ENCODE measurements around the gene MAMDC2.
A peak's percentile ranks its signal among the peaks of the same experiment; 100 is the strongest.

The MAMDC2 gene, protein sequence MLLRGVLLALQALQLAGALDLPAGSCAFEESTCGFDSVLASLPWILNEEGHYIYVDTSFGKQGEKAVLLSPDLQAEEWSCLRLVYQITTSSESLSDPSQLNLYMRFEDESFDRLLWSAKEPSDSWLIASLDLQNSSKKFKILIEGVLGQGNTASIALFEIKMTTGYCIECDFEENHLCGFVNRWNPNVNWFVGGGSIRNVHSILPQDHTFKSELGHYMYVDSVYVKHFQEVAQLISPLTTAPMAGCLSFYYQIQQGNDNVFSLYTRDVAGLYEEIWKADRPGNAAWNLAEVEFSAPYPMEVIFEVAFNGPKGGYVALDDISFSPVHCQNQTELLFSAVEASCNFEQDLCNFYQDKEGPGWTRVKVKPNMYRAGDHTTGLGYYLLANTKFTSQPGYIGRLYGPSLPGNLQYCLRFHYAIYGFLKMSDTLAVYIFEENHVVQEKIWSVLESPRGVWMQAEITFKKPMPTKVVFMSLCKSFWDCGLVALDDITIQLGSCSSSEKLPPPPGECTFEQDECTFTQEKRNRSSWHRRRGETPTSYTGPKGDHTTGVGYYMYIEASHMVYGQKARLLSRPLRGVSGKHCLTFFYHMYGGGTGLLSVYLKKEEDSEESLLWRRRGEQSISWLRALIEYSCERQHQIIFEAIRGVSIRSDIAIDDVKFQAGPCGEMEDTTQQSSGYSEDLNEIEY

DNA sequence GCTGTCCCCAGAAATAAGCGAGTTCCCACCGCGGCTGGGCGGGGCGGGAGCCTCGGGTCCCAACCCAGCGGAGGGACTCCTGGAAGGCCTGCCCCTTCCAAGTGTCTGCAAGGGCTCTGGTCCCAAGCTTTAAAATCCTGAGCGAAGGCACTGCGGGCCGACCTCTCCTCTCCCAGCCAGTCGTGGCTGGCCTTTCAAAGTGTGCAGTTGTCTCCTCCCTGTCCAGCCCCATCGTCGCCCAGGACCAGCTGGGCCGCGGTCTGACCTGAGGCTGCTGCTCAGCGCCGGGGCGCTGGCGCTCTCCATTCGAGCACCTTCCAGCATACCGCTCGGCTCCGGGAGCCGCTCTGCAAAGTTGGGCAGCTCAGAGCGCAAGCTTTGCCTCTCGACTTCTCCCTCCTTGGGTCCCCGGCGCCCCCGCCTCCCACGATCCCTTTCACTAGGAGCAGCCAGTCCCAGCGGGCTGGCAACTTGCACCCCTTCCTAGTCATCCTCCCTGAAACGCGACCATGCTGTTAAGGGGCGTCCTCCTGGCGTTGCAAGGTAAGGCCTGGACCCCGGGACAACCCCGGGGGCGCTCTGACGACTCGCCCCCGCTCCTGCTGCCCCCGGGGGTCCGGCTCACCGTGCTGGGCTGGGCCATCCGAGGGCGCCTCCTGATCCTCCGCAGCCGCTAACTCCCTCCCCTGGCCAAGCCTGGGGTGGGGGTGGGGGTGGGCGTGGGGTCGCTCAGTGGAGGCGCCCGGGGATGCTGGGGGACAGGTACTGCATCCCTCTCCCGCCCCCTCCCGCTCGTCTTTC is at the start of gene MAMDC2:
MAMDC2 (plus strand) TSS at position 160 of the 801 bp plus-strand sequence; CDS start at position 510, 350 bp downstream.
- no peaks in the 10 kb centered on the region for H3K36me3 ChIP-seq (ENCODE audit: insufficient read depth, low read length)
- TF ChIP-seq POLR2AphosphoS5 (IDR thresholded peaks at IDR 0.05; ENCODE audit: borderline replicate concordance, low read depth, low read length), result no peak
- peak; percentile 37 for TF ChIP-seq EZH2 (IDR thresholded peaks at IDR 0.05)
- no peak for DNase-seq (ENCODE audit: low read depth, low spot score)
- no peak within 1 kb of the TSS for H3K9ac ChIP-seq (ENCODE audit: insufficient read length)
- H3K27ac ChIP-seq, result no peak within 1 kb of the TSS
- no peaks in the 10 kb centered on the region for H3K9me3 ChIP-seq (ENCODE audit: low read depth, low read length)
- H3K4me3 ChIP-seq, result no peak within 1 kb of the TSS

DNA sequence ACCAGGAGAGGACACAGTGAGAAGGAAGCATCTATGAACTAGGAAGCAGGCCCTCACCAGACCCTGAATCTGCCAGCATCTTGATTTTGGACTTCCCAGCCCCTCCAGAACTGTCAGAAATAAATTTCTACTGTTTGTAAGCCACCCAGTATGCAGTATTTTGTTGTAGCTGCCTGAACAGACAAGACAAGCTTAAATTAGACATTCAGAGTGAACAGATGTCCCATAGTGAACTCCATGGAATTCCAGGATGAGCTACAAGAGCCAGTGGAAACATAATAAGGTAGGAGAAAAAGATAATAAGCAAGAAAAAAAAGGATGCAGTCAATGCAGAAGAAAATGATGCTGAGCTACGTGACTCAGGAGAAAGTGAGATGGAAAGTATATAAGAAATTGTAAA is 47.8 kb upstream of the MAMDC2 start:
- Histone ChIP-seq H3K36me3 (ENCODE audit: insufficient read depth, low read length) (no peaks in the 10 kb centered on the region), H3K9ac (ENCODE audit: insufficient read length) (no peak overlapping the region), H3K4me3 (no peak overlapping the region), H3K9me3 (ENCODE audit: low read depth, low read length) (no peaks in the 10 kb centered on the region), H3K27ac (no peak overlapping the region)
- no peak for TF ChIP-seq EZH2 (IDR thresholded peaks at IDR 0.05)
- TF ChIP-seq POLR2AphosphoS5 (IDR thresholded peaks at IDR 0.05; ENCODE audit: borderline replicate concordance, low read depth, low read length), result no peak
- no peak for TF ChIP-seq FOXP2 (optimal IDR thresholded peaks at IDR 0.05; ENCODE audit: control extremely low read depth, extremely low read length, insufficient read depth)
- DNase-seq (ENCODE audit: low read depth, low spot score), result no peak

DNA sequence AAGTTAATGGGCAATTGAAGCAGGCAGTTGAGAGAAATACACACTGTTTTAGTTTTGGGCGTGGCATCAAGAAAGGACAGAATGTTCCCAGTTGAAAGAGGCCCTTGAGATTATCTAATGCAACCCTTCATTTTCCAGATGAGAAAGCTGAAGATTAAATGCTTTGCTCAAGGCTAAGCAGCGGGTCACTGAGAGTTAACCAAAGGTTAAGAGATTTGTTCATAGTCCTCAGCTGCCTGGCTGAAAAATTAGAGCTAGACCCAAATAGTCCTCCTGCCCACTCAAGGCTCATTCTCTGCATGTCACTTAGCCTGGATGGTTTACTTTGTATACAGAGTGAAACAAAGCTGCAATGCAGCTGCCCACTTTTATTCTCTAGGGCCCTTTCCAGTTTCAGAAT is 46.7 kb upstream of the MAMDC2 start:
- DNase-seq (ENCODE audit: low read depth, low spot score), result no peak
- H3K27ac ChIP-seq, result no peak overlapping the region

DNA sequence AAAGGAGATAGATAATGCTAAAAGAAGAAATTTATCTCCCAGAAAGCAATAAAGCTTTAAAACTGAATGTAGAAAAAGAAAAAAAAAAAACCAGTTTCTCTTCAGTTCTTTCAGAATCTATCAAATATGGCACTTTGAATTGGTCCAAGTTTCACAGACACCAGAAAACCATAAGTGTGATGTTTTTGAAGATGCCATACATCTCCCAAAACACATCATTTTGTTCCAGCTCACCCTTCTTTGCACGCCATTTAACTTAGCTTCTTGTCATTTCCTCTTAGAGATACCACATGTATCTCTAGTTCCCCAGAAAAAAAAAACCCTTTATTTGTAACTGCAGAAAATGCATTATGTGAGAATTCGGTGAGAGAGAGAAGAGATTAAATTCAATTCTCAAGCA is 46.1 kb upstream of the MAMDC2 start:
- H3K9ac ChIP-seq (ENCODE audit: insufficient read length), result no peak overlapping the region
- H3K36me3 ChIP-seq (ENCODE audit: insufficient read depth, low read length), result no peaks in the 10 kb centered on the region
- TF ChIP-seq EZH2 (IDR thresholded peaks at IDR 0.05), result no peak
- no peak for TF ChIP-seq FOXP2 (optimal IDR thresholded peaks at IDR 0.05; ENCODE audit: control extremely low read depth, extremely low read length, insufficient read depth)
- TF ChIP-seq POLR2AphosphoS5 (IDR thresholded peaks at IDR 0.05; ENCODE audit: borderline replicate concordance, low read depth, low read length), result no peak
- no peak overlapping the region for H3K4me3 ChIP-seq
- no peaks in the 10 kb centered on the region for H3K9me3 ChIP-seq (ENCODE audit: low read depth, low read length)
- no peak for DNase-seq (ENCODE audit: low read depth, low spot score)
- no peak overlapping the region for H3K27ac ChIP-seq

More for the DNA sequence above, 46.7 kb upstream of the MAMDC2 start:
- H3K9ac ChIP-seq (ENCODE audit: insufficient read length), result no peak overlapping the region
- no peaks in the 10 kb centered on the region for H3K36me3 ChIP-seq (ENCODE audit: insufficient read depth, low read length)
- H3K9me3 ChIP-seq (ENCODE audit: low read depth, low read length), result no peaks in the 10 kb centered on the region
- no peak overlapping the region for H3K4me3 ChIP-seq
- no peak for TF ChIP-seq POLR2AphosphoS5 (IDR thresholded peaks at IDR 0.05; ENCODE audit: borderline replicate concordance, low read depth, low read length)
- no peak for TF ChIP-seq FOXP2 (optimal IDR thresholded peaks at IDR 0.05; ENCODE audit: control extremely low read depth, extremely low read length, insufficient read depth)
- no peak for TF ChIP-seq EZH2 (IDR thresholded peaks at IDR 0.05)

DNA sequence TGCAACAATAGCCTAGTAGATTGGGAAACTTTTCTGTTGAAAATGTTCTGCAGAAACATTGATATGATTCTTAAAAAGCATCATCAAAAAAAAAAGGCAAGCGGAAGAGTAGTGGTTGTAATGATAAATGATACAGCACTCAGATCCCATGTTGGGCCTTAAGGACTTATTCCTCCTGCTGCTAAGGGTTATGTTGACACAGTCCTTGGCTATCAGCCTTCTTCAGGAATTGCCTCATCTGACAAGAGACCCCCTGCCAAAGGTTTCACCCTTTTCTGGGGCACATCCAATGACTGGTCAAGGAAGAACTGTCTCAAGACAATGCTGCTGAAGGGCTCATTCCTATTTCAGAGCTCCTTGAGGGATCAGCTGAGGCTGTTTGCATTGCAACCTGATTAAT is 44.3 kb upstream of the MAMDC2 start:
- Histone ChIP-seq H3K9me3 (ENCODE audit: low read depth, low read length) (no peaks in the 10 kb centered on the region), H3K27ac (no peak overlapping the region), H3K4me3 (no peak overlapping the region), H3K9ac (ENCODE audit: insufficient read length) (no peak overlapping the region), H3K36me3 (ENCODE audit: insufficient read depth, low read length) (no peaks in the 10 kb centered on the region)
- no peak for DNase-seq (ENCODE audit: low read depth, low spot score)
- TF ChIP-seq FOXP2 (optimal IDR thresholded peaks at IDR 0.05; ENCODE audit: control extremely low read depth, extremely low read length, insufficient read depth) (no peak), POLR2AphosphoS5 (IDR thresholded peaks at IDR 0.05; ENCODE audit: borderline replicate concordance, low read depth, low read length) (no peak), EZH2 (IDR thresholded peaks at IDR 0.05) (no peak)

DNA sequence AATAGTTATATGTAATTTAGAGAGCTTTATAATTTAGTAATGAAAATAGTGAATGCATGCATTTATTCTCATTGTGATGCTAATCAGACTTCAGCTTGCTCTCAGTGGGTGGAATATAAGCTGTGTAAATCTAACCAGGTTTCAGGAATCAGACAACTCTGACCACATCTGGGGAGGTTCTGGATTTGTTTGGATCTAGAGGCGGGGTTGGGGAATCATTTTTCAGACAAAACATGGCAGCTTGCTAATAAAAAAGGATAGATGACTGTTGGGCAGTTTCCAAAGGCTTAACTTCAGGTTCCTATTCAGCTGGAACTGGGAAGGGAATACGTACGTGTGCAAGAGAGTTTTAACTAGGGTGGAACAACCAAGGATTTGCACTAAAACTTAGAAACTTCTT is 43.2 kb upstream of the MAMDC2 start:
- Histone ChIP-seq H3K4me3 (no peak overlapping the region), H3K9me3 (ENCODE audit: low read depth, low read length) (no peaks in the 10 kb centered on the region), H3K27ac (no peak overlapping the region), H3K9ac (ENCODE audit: insufficient read length) (no peak overlapping the region), H3K36me3 (ENCODE audit: insufficient read depth, low read length) (no peaks in the 10 kb centered on the region)
- DNase-seq (ENCODE audit: low read depth, low spot score), result no peak
- TF ChIP-seq POLR2AphosphoS5 (IDR thresholded peaks at IDR 0.05; ENCODE audit: borderline replicate concordance, low read depth, low read length) (no peak), FOXP2 (optimal IDR thresholded peaks at IDR 0.05; ENCODE audit: control extremely low read depth, extremely low read length, insufficient read depth) (no peak), EZH2 (IDR thresholded peaks at IDR 0.05) (no peak)

DNA sequence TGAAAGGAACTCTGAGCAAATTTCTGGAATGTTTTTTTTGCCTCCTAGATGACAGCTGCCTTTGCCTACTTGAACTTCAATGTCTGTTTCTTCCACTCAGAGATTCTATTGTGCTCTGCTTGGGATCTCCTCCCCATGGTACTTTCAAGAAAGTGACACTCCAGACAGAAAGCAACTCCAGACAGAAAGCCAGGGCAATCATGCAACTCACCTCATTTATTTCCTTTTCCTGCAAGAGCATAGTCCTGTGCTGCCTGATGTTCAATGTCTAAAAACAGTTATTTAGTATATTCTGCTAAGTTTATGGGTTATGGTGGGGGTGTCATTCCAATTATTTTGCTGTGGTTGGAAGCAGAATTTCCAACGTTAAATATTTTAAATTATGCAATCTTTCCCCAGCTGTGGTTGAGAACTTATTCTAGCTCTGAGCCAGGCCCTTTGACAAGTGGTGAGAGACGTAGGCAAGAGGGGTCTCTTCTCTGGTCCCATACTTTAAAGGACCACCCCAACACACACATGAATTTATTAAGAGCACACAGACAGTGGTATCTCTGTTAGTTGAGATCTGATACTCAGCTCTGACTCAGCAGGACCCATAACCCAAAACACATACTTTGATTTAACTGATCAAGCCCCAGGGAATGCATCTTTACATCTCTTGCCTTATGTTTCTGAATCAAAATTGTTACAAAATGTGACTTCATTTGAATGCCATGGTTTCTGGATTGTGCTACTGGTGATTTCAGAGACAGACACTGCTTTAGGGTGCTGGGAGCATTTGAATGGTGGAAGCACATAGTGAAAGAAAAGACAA is 39.5 kb upstream of the MAMDC2 start:
- Histone ChIP-seq H3K9me3 (ENCODE audit: low read depth, low read length) (no peaks in the 10 kb centered on the region), H3K4me3 (no peak overlapping the region), H3K36me3 (ENCODE audit: insufficient read depth, low read length) (no peaks in the 10 kb centered on the region), H3K9ac (ENCODE audit: insufficient read length) (no peak overlapping the region), H3K27ac (no peak overlapping the region)
- DNase-seq (ENCODE audit: low read depth, low spot score), result no peak
- TF ChIP-seq FOXP2 (optimal IDR thresholded peaks at IDR 0.05; ENCODE audit: control extremely low read depth, extremely low read length, insufficient read depth), result no peak
- TF ChIP-seq POLR2AphosphoS5 (IDR thresholded peaks at IDR 0.05; ENCODE audit: borderline replicate concordance, low read depth, low read length), result no peak
- no peak for TF ChIP-seq EZH2 (IDR thresholded peaks at IDR 0.05)

Data from SK-N-MC (cell line).